Panc1 (cell line): ENCODE results near the gene USP53. TPM values are rescaled to one million over a fixed set of nuclear protein-coding genes. Genes with fewer than 3 reads are reported as not detected.

ENCODE experiments used
- ATAC-seq: fragments of 200-7000 bp; cut with Tn5 transposase; 2 replicates; pipeline ENCODE4 v1.9.1; 2020; ENCODE audit warnings: mild to moderate bottlenecking, moderate library complexity
- BruUV-seq: library from RNA; stranded (reverse); fragments of 400-500 nt; replicated peaks from 2 replicates; lab custom pipeline; 2021; lab: Mats Ljungman, UMichigan
- CTCF ChIA-PET: fragments of 300-600 bp; sonication (Branson Sonifier 250); formaldehyde crosslinking; loops from one replicate; lab custom pipeline; 2022; ENCODE audit warnings: antibody characterized with exemption; lab: Charles Lee
- POLR2A ChIA-PET: fragments of 300-600 bp; sonication (Branson Sonifier 250); formaldehyde crosslinking; loops from one replicate; lab custom pipeline; 2022; ENCODE audit warnings: antibody characterized with exemption; lab: Charles Lee
- DNase-seq: peaks from one replicate; pipeline ENCODE4 v3.0.0-alpha.2; 2010; ENCODE audit warnings: low read depth, low spot score
- H3K27ac ChIP-seq: 2 replicates; pipeline ENCODE4 v1.5.1; 2011; ENCODE audit warnings: mild to moderate bottlenecking, low read length, inconsistent platforms
- H3K27me3 ChIP-seq: fragments of 200-500 bp; sonication (Bioruptor generic); 2 replicates; pipeline ENCODE4 v1.6.0; 2014; ENCODE audit warnings: low read length, inconsistent platforms; ENCODE audit not compliant: control insufficient read depth, insufficient read depth
- H3K36me3 ChIP-seq: fragments of 200-500 bp; sonication (Bioruptor generic); 2 replicates; pipeline ENCODE4 v1.5.1; 2014; ENCODE audit warnings: inconsistent platforms, mild to moderate bottlenecking, low read length, moderate library complexity; ENCODE audit not compliant: control insufficient read depth, insufficient read depth
- H3K4me1 ChIP-seq: 2 replicates; pipeline ENCODE4 v1.5.1; 2011; ENCODE audit warnings: inconsistent platforms, mild to moderate bottlenecking, low read length, moderate library complexity; ENCODE audit not compliant: control insufficient read depth, insufficient read depth
- H3K4me3 ChIP-seq, 2 experiments: 2 replicates each; pipeline ENCODE4 v1.5.1; 2011 to 2012; ENCODE audit warnings: low read depth in 2 of 2, low read length in 2 of 2, mild to moderate bottlenecking in 2 of 2, inconsistent platforms in 1 of 2, moderate library complexity in 1 of 2
- H3K9me3 ChIP-seq: fragments of 200-500 bp; sonication (Bioruptor generic); 2 replicates; pipeline ENCODE4 v1.5.1; 2014; ENCODE audit warnings: low read depth, mild to moderate bottlenecking, inconsistent platforms, low read length, moderate library complexity; ENCODE audit not compliant: control insufficient read depth, insufficient read depth
- CTCF ChIP-seq: fragments of 450-650 bp; IDR thresholded peaks from 2 replicates; pipeline ENCODE4 v1.5.1; 2017; ENCODE audit warnings: mild to moderate bottlenecking
- POLR2AphosphoS5 ChIP-seq: IDR thresholded peaks from 2 replicates; pipeline ENCODE4 v1.6.1; 2012; ENCODE audit warnings: mild to moderate bottlenecking, low read depth, low read length, moderate library complexity
- SIN3A ChIP-seq: IDR thresholded peaks from 2 replicates; pipeline ENCODE4 v1.6.1; 2012; ENCODE audit warnings: low read depth, mild to moderate bottlenecking, low read length, moderate library complexity, borderline replicate concordance; ENCODE audit not compliant: insufficient read depth
- TCF7L2 ChIP-seq: IDR thresholded peaks from 2 replicates; pipeline ENCODE4 v1.6.1; 2011; ENCODE audit warnings: mild to moderate bottlenecking, low read depth, low read length, inconsistent platforms
- in situ Hi-C: cut with HindIII; loops from 2 replicates; pipeline ENCODE4 v1.10.0; 2016; ENCODE audit warnings: low sequenced_read_pairs, low pct_unique_long_range_greater_than_20kb
- intact Hi-C: fragments of 100-400 bp; cut with micrococcal nuclease; formaldehyde crosslinking; loops from one replicate; pipeline ENCODE4 v1.10.0; 2022; ENCODE audit not compliant: unreplicated experiment
- total RNA-seq: library from RNA; stranded (reverse); gene quantifications from one replicate; pipeline ENCODE4 v1.2.1, GENCODE V29; 2021; ENCODE audit not compliant: unreplicated experiment
- TF ChIP-seq, protein P1 (sequence below), 2 experiments: IDR thresholded peaks; 2 replicates each; pipeline ENCODE4 v1.6.1; 2011 to 2012; ENCODE audit warnings: low read depth in 2 of 2, control low read depth in 1 of 2, low read length in 1 of 2, mild to moderate bottlenecking in 1 of 2, moderate library complexity in 1 of 2; ENCODE audit not compliant: insufficient read depth in 1 of 2

USP53 gene
- total RNA-seq, 1 experiment from 2014 or later, result 5.3 TPM

DNA sequence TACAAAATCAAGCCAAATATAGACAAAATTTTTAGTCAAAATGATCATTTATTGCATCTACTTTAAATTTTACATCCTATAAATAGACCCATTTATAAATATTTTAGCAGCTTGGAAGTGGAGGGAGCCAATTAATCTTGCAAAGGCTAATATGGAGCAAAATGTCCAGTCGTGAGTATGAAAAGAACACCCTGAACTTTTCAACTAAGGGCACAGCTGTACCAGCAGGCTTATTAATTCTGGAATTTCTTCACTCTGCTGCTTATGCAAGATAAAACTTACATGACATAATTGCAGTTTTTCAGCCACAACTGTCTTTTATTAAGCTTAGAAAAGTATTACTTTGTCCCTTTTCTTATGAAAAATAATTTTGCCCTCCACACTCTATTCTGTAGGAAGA is 22.9 kb upstream of the USP53 start:
- no TSS peak for BruUV-seq
- Histone ChIP-seq H3K4me3 (no peak overlapping the region), H3K27me3 (no peaks in the 10 kb centered on the region), H3K4me1 (no peaks in the 10 kb centered on the region), H3K9me3 (no peaks in the 10 kb centered on the region), H3K36me3 (no peaks in the 10 kb centered on the region), H3K27ac (no peak overlapping the region)
- no peak for DNase-seq
- no peak for ATAC-seq
- TF ChIP-seq POLR2AphosphoS5 (no peak), SIN3A (no peak)
- TF ChIP-seq, protein P1, sequence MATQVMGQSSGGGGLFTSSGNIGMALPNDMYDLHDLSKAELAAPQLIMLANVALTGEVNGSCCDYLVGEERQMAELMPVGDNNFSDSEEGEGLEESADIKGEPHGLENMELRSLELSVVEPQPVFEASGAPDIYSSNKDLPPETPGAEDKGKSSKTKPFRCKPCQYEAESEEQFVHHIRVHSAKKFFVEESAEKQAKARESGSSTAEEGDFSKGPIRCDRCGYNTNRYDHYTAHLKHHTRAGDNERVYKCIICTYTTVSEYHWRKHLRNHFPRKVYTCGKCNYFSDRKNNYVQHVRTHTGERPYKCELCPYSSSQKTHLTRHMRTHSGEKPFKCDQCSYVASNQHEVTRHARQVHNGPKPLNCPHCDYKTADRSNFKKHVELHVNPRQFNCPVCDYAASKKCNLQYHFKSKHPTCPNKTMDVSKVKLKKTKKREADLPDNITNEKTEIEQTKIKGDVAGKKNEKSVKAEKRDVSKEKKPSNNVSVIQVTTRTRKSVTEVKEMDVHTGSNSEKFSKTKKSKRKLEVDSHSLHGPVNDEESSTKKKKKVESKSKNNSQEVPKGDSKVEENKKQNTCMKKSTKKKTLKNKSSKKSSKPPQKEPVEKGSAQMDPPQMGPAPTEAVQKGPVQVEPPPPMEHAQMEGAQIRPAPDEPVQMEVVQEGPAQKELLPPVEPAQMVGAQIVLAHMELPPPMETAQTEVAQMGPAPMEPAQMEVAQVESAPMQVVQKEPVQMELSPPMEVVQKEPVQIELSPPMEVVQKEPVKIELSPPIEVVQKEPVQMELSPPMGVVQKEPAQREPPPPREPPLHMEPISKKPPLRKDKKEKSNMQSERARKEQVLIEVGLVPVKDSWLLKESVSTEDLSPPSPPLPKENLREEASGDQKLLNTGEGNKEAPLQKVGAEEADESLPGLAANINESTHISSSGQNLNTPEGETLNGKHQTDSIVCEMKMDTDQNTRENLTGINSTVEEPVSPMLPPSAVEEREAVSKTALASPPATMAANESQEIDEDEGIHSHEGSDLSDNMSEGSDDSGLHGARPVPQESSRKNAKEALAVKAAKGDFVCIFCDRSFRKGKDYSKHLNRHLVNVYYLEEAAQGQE (IDR thresholded peaks at IDR 0.05; ENCODE audit: insufficient read depth in 1 of 2, low read depth in 2 of 2, low read length in 1 of 2), result no peak
- in situ Hi-C loops (no loop called here), intact Hi-C loops (no loop called here)
- POLR2A ChIA-PET, result no interaction called here
- CTCF ChIA-PET, result no interaction called here

- Histone ChIP-seq H3K27me3 (no peaks in the 10 kb centered on the region), H3K36me3 (no peaks in the 10 kb centered on the region), H3K27ac (no peak overlapping the region), H3K4me1 (no peaks in the 10 kb centered on the region), H3K9me3 (no peaks in the 10 kb centered on the region), H3K4me3 (no peak overlapping the region)
- in situ Hi-C loops, result no loop called here
- CTCF ChIA-PET, result no interaction called here
- POLR2A ChIA-PET, result no interaction called here
- DNase-seq (no peak), ATAC-seq (no peak)
- BruUV-seq, result no TSS peak
- TF ChIP-seq TCF7L2 (no peak), SIN3A (no peak), CTCF (no peak), POLR2AphosphoS5 (no peak)
- TF ChIP-seq, protein P1 (IDR thresholded peaks at IDR 0.05; ENCODE audit: insufficient read depth in 1 of 2, low read depth in 2 of 2, low read length in 1 of 2), result no peak
- intact Hi-C loops, result no loop called here
Measured at GRCh38 chr4:119190354-119190753, 22.2 kb upstream of the USP53 start.
